GM23338 (cell line): ENCODE results near the gene TMEM165. TPM values are rescaled to one million over a fixed set of nuclear protein-coding genes. Genes with fewer than 3 reads are reported as not detected.
"Not testable (repeated sequence)": the region's sequence is repeated elsewhere in the genome, so short reads cannot be mapped to it uniquely, and the experiment has no call there.

Experiments used
- ATAC-seq: fragments of 200-7000 bp; cut with Tn5 transposase; 3 replicates; pipeline ENCODE4 v1.9.1; 2020
- DNase-seq: peaks from one replicate; pipeline ENCODE4 v3.0.0-alpha.2; 2015; ENCODE audit warnings: low spot score
- H2AFZ ChIP-seq: fragments of 200-600 bp; sonication (generic); 2 replicates; pipeline ENCODE4 v1.8.0; 2016; ENCODE audit warnings: antibody characterized with exemption, mild to moderate bottlenecking, moderate library complexity
- H3F3A ChIP-seq: fragments of 200-600 bp; sonication (generic); replicated peaks from 2 replicates; pipeline ENCODE4 v1.8.0; 2017; ENCODE audit warnings: antibody characterized with exemption, mixed run types, low read depth
- H3K27ac ChIP-seq: fragments of 200-600 bp; sonication (generic); 2 replicates; pipeline ENCODE4 v1.6.1; 2016; ENCODE audit warnings: low read depth
- H3K27me3 ChIP-seq: fragments of 200-600 bp; sonication (generic); 2 replicates; pipeline ENCODE4 v1.8.0; 2016; ENCODE audit warnings: mild to moderate bottlenecking, mixed run types, moderate library complexity; ENCODE audit not compliant: insufficient read depth
- H3K36me3 ChIP-seq: fragments of 200-600 bp; sonication (generic); 2 replicates; pipeline ENCODE4 v1.8.0; 2016; ENCODE audit warnings: mild to moderate bottlenecking; ENCODE audit not compliant: insufficient read depth
- H3K4me1 ChIP-seq: fragments of 200-600 bp; sonication (generic); 2 replicates; pipeline ENCODE4 v1.8.0; 2016; ENCODE audit warnings: mild to moderate bottlenecking, moderate library complexity; ENCODE audit not compliant: insufficient read depth
- H3K4me2 ChIP-seq: fragments of 200-600 bp; sonication (generic); 2 replicates; pipeline ENCODE4 v1.7.1; 2017; ENCODE audit warnings: mixed run types
- H3K4me3 ChIP-seq: fragments of 200-600 bp; sonication (generic); 2 replicates; pipeline ENCODE4 v1.6.1; 2016; ENCODE audit warnings: mixed run types
- H3K79me2 ChIP-seq: fragments of 200-600 bp; sonication (generic); replicated peaks from 2 replicates; pipeline ENCODE4 v1.8.0; 2017; ENCODE audit warnings: mild to moderate bottlenecking; ENCODE audit not compliant: insufficient read depth
- H3K9me2 ChIP-seq: fragments of 200-600 bp; sonication (generic); 2 replicates; pipeline ENCODE4 v1.8.0; 2017; ENCODE audit not compliant: insufficient read depth
- H4K20me1 ChIP-seq: fragments of 200-600 bp; sonication (generic); replicated peaks from 2 replicates; pipeline ENCODE4 v1.8.0; 2017; ENCODE audit warnings: mild to moderate bottlenecking; ENCODE audit not compliant: insufficient read depth
- H3K27ac Mint-ChIP-seq: 2 replicates; pipeline ENCODE4 v1.8.0; 2020; ENCODE audit warnings: inconsistent platforms, mild to moderate bottlenecking, moderate library complexity, mixed read lengths
- H3K27me3 Mint-ChIP-seq: 3 replicates; pipeline ENCODE4 v1.8.0; 2022; ENCODE audit warnings: low read depth, mild to moderate bottlenecking, moderate library complexity, mixed read lengths, inconsistent platforms; ENCODE audit not compliant: insufficient read depth, poor library complexity
- H3K36me3 Mint-ChIP-seq: 3 replicates; pipeline ENCODE4 v1.8.0; 2021; ENCODE audit warnings: low read depth, mild to moderate bottlenecking, inconsistent platforms, moderate library complexity, mixed read lengths
- H3K4me1 Mint-ChIP-seq: 3 replicates; pipeline ENCODE4 v1.8.0; 2020; ENCODE audit warnings: mild to moderate bottlenecking, inconsistent platforms, mixed read lengths
- H3K4me3 Mint-ChIP-seq: 3 replicates; pipeline ENCODE4 v1.8.0; 2021; ENCODE audit warnings: moderate library complexity, mild to moderate bottlenecking, inconsistent platforms, mixed read lengths
- H3K9me3 Mint-ChIP-seq: 3 replicates; pipeline ENCODE4 v1.8.0; 2020; ENCODE audit warnings: moderate library complexity, mild to moderate bottlenecking, inconsistent platforms, mixed read lengths
- CREB1 ChIP-seq: fragments of 250-450 bp; sonication (Bioruptor Pico); IDR thresholded peaks from 2 replicates; pipeline ENCODE4 v1.5.0; 2020; ENCODE audit warnings: low read depth, mild to moderate bottlenecking, moderate library complexity
- EZH2 ChIP-seq: fragments of 200-600 bp; sonication (generic); IDR thresholded peaks from one replicate; pipeline ENCODE4 v1.8.0; 2017; ENCODE audit warnings: antibody characterized with exemption, mild to moderate bottlenecking, low read depth; ENCODE audit not compliant: unreplicated experiment
- EZH2phosphoT487 ChIP-seq: fragments of 200-600 bp; sonication (generic); IDR thresholded peaks from one replicate; pipeline ENCODE4 v1.8.1; 2018; ENCODE audit warnings: antibody characterized with exemption; ENCODE audit not compliant: unreplicated experiment
- NANOG ChIP-seq: IDR thresholded peaks from 2 replicates; pipeline ENCODE4 v1.6.1; 2016; ENCODE audit warnings: antibody characterized with exemption, borderline replicate concordance
- STAT1 ChIP-seq: IDR thresholded peaks from one replicate; pipeline ENCODE4 v1.6.1; 2016; ENCODE audit warnings: antibody characterized with exemption; ENCODE audit not compliant: unreplicated experiment
- ZNF114 ChIP-seq: fragments of 250-450 bp; sonication (Bioruptor Pico); IDR thresholded peaks from 2 replicates; pipeline ENCODE4 v1.5.0; 2020; ENCODE audit warnings: mild to moderate bottlenecking, moderate library complexity
- polyA plus RNA-seq: library from polyadenylated mRNA; unstranded; fragments of >200 nt; fragmentation: Nextera tagmentation; extraction: Ambion mirVana; gene quantifications from 2 replicates; pipeline ENCODE4 v1.2.1, GENCODE V29; 2016
- total RNA-seq: library from RNA; depleted of rRNA; stranded (reverse); fragments of >200 nt; shearing (Covaris generic); gene quantifications from 2 replicates; pipeline ENCODE4 v1.2.3, GENCODE V29; 2014
- TF ChIP-seq, protein P1 (sequence below): fragments of 250-450 bp; sonication (Bioruptor Pico); IDR thresholded peaks from 2 replicates; pipeline ENCODE4 v1.5.0; 2020; ENCODE audit warnings: mild to moderate bottlenecking, moderate library complexity
- TF ChIP-seq, protein P2 (sequence below), 2 experiments: fragments of 200-600 bp in 1 of 2; sonication (generic) in 1 of 2; conservative IDR thresholded peaks; 2 replicates each; pipeline versions ENCODE4 v1.5.1 to v1.6.1; 2016 to 2017; ENCODE audit warnings: antibody characterized with exemption in 2 of 2, low read depth in 2 of 2, mild to moderate bottlenecking in 2 of 2, moderate library complexity in 1 of 2
- TF ChIP-seq, protein P3 (sequence below): IDR thresholded peaks from 2 replicates; pipeline ENCODE4 v1.6.1; 2016; ENCODE audit warnings: antibody characterized with exemption

TMEM165 gene
- total and polyA plus RNA-seq, 2 experiments from 2014 or later, result 125 to 171 TPM

GRCh38 chr4:55350870-55351269 lies 44.9 kb upstream of the TMEM165 start:
- not testable (repeated sequence) for H3K4me2 ChIP-seq, H3K9me2 ChIP-seq, H3K36me3 ChIP-seq, H3K27ac Mint-ChIP-seq, DNase-seq, H3F3A ChIP-seq, H3K4me3 ChIP-seq, H3K27ac ChIP-seq, H4K20me1 ChIP-seq, H3K27me3 Mint-ChIP-seq, H3K4me3 Mint-ChIP-seq, H3K27me3 ChIP-seq, ATAC-seq, H2AFZ ChIP-seq
- Histone ChIP-seq H3K4me1 (peaks cover 14% of the 10 kb centered on the region), H3K79me2 (peaks cover 19% of the 10 kb centered on the region)
- Mint-ChIP-seq H3K9me3 (peaks cover 12% of the 10 kb centered on the region; the same call in 2 of the 3 replicates), H3K36me3 (peaks cover 36% of the 10 kb centered on the region), H3K4me1 (peaks cover 16% of the 10 kb centered on the region)

DNA sequence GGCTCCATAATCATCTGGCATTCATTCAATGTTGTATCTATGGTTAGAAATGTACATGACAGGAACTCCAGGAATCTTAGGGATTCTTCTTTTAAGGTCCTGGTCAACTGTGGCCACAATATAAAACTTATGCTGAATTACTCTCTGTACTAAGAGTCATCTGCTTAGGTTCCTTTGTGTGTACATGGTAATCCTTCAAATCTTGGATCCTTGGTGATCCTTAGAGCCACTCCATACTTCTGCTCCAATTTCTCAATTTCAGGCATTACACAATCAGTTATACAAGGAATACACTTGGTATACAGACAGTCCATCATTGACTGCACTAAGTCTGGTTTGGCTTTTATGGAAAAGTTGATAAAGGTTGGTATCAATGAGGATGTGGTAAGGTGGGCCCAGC lies 43.9 kb upstream of the TMEM165 start:
- no peak overlapping the region for H3K4me3 Mint-ChIP-seq
- DNase-seq, result no peak
- TF ChIP-seq, protein P1, sequence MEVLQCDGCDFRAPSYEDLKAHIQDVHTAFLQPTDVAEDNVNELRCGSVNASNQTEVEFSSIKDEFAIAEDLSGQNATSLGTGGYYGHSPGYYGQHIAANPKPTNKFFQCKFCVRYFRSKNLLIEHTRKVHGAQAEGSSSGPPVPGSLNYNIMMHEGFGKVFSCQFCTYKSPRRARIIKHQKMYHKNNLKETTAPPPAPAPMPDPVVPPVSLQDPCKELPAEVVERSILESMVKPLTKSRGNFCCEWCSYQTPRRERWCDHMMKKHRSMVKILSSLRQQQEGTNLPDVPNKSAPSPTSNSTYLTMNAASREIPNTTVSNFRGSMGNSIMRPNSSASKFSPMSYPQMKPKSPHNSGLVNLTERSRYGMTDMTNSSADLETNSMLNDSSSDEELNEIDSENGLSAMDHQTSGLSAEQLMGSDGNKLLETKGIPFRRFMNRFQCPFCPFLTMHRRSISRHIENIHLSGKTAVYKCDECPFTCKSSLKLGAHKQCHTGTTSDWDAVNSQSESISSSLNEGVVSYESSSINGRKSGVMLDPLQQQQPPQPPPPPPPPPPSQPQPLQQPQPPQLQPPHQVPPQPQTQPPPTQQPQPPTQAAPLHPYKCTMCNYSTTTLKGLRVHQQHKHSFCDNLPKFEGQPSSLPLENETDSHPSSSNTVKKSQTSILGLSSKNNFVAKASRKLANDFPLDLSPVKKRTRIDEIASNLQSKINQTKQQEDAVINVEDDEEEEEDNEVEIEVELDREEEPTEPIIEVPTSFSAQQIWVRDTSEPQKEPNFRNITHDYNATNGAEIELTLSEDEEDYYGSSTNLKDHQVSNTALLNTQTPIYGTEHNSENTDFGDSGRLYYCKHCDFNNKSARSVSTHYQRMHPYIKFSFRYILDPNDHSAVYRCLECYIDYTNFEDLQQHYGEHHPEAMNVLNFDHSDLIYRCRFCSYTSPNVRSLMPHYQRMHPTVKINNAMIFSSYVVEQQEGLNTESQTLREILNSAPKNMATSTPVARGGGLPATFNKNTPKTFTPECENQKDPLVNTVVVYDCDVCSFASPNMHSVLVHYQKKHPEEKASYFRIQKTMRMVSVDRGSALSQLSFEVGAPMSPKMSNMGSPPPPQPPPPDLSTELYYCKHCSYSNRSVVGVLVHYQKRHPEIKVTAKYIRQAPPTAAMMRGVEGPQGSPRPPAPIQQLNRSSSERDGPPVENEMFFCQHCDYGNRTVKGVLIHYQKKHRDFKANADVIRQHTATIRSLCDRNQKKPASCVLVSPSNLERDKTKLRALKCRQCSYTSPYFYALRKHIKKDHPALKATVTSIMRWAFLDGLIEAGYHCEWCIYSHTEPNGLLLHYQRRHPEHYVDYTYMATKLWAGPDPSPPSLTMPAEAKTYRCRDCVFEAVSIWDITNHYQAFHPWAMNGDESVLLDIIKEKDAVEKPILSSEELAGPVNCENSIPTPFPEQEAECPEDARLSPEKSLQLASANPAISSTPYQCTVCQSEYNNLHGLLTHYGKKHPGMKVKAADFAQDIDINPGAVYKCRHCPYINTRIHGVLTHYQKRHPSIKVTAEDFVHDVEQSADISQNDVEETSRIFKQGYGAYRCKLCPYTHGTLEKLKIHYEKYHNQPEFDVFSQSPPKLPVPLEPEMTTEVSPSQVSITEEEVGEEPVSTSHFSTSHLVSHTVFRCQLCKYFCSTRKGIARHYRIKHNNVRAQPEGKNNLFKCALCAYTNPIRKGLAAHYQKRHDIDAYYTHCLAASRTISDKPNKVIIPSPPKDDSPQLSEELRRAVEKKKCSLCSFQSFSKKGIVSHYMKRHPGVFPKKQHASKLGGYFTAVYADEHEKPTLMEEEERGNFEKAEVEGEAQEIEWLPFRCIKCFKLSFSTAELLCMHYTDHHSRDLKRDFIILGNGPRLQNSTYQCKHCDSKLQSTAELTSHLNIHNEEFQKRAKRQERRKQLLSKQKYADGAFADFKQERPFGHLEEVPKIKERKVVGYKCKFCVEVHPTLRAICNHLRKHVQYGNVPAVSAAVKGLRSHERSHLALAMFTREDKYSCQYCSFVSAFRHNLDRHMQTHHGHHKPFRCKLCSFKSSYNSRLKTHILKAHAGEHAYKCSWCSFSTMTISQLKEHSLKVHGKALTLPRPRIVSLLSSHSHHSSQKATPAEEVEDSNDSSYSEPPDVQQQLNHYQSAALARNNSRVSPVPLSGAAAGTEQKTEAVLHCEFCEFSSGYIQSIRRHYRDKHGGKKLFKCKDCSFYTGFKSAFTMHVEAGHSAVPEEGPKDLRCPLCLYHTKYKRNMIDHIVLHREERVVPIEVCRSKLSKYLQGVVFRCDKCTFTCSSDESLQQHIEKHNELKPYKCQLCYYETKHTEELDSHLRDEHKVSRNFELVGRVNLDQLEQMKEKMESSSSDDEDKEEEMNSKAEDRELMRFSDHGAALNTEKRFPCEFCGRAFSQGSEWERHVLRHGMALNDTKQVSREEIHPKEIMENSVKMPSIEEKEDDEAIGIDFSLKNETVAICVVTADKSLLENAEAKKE, result no peak
- TF ChIP-seq STAT1 (no peak), EZH2 (no peak), NANOG (no peak), ZNF114 (CRISPR knock-in tag) (no peak), EZH2phosphoT487 (no peak), CREB1 (no peak)
- TF ChIP-seq, protein P2, sequence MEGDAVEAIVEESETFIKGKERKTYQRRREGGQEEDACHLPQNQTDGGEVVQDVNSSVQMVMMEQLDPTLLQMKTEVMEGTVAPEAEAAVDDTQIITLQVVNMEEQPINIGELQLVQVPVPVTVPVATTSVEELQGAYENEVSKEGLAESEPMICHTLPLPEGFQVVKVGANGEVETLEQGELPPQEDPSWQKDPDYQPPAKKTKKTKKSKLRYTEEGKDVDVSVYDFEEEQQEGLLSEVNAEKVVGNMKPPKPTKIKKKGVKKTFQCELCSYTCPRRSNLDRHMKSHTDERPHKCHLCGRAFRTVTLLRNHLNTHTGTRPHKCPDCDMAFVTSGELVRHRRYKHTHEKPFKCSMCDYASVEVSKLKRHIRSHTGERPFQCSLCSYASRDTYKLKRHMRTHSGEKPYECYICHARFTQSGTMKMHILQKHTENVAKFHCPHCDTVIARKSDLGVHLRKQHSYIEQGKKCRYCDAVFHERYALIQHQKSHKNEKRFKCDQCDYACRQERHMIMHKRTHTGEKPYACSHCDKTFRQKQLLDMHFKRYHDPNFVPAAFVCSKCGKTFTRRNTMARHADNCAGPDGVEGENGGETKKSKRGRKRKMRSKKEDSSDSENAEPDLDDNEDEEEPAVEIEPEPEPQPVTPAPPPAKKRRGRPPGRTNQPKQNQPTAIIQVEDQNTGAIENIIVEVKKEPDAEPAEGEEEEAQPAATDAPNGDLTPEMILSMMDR (conservative IDR thresholded peaks at IDR 0.05; ENCODE audit: low read depth in 2 of 2), result no peak
- TF ChIP-seq, protein P3, sequence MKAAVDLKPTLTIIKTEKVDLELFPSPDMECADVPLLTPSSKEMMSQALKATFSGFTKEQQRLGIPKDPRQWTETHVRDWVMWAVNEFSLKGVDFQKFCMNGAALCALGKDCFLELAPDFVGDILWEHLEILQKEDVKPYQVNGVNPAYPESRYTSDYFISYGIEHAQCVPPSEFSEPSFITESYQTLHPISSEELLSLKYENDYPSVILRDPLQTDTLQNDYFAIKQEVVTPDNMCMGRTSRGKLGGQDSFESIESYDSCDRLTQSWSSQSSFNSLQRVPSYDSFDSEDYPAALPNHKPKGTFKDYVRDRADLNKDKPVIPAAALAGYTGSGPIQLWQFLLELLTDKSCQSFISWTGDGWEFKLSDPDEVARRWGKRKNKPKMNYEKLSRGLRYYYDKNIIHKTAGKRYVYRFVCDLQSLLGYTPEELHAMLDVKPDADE, result no peak

More for the DNA sequence above, 43.9 kb upstream of the TMEM165 start:
- H3K4me1 Mint-ChIP-seq, result peaks cover 15% of the 10 kb centered on the region
- peaks cover 36% of the 10 kb centered on the region for H3K36me3 Mint-ChIP-seq
- H3K27ac ChIP-seq, result no peak overlapping the region
- H3K27me3 Mint-ChIP-seq, result peaks cover 6% of the 10 kb centered on the region
- ATAC-seq, result no peak
- H2AFZ ChIP-seq, result no peak overlapping the region
- H3K9me2 ChIP-seq, result 0 out of 2 replicates have a peak, but pooled peaks cover 4% of the 10 kb centered on the region
- H3K9me3 Mint-ChIP-seq, result peaks cover 12% of the 10 kb centered on the region; the same call in 2 of the 3 replicates
- H3K79me2 ChIP-seq, result peaks cover 19% of the 10 kb centered on the region
- no peak overlapping the region for H3K27ac Mint-ChIP-seq
- no peaks in the 10 kb centered on the region for H3K36me3 ChIP-seq
- H3K27me3 ChIP-seq, result no peaks in the 10 kb centered on the region
- no peak overlapping the region for H3K4me3 ChIP-seq
- H3K4me1 ChIP-seq, result peaks cover 13% of the 10 kb centered on the region
- H4K20me1 ChIP-seq, result no peaks in the 10 kb centered on the region
- H3F3A ChIP-seq, result peaks cover 5% of the 10 kb centered on the region; the same call in 1 of the 2 replicates
- H3K4me2 ChIP-seq, result no peak overlapping the region
